T-helper 2 cell treated with Interferon-gamma antibody and Interleukin-4, amounts not matched to agents 100 ng/mL and 5 ng/mL, for 36 hours (primary cell): ENCODE data around the gene FXYD6. TPM values are rescaled to one million over a fixed set of nuclear protein-coding genes. Genes with fewer than 3 reads are reported as not detected.
"Not testable (repeated sequence)": the region's sequence is repeated elsewhere in the genome, so short reads cannot be mapped to it uniquely, and the experiment has no call there.

Experiments used
- intact Hi-C: fragments of 100-400 bp; cut with micrococcal nuclease; formaldehyde crosslinking; loops from one replicate; pipeline ENCODE4 v1.15.1; 2023
- total RNA-seq: library from RNA; stranded (reverse); gene quantifications from 2 replicates; pipeline ENCODE4 v1.2.3, GENCODE V29; 2022

FXYD6 gene, protein sequence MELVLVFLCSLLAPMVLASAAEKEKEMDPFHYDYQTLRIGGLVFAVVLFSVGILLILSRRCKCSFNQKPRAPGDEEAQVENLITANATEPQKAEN
- total RNA-seq, result not detected in 2 replicates

- intact Hi-C loops, result no loop called here
Observed at GRCh38 chr11:117876341-117877119, at the start of gene FXYD6. Gene FXYD6 (minus strand): TSS chr11:117876658. CDS start chr11:117842776, 33,882 bp downstream.

DNA sequence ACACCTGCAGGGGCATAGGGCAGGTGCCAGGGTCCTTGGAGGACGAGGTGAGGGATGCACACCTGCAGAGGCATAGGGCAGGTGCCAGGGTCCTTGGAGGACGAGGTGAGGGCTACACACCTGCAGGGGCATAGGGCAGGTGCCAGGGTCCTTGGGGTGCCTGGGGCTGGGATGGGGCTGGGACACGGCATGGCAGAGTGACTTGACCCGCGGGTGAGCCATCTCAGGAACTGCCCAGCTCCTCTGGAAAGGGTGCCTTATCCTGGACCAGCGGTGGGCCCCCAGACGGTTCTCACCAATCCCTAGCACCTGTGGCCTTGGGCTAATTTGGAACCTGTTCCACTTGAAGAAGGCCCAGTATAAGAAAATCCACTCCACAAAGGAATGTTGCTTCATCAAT, 49.7 kb upstream of the FXYD6 start:
- intact Hi-C loops, result not testable (repeated sequence)

DNA sequence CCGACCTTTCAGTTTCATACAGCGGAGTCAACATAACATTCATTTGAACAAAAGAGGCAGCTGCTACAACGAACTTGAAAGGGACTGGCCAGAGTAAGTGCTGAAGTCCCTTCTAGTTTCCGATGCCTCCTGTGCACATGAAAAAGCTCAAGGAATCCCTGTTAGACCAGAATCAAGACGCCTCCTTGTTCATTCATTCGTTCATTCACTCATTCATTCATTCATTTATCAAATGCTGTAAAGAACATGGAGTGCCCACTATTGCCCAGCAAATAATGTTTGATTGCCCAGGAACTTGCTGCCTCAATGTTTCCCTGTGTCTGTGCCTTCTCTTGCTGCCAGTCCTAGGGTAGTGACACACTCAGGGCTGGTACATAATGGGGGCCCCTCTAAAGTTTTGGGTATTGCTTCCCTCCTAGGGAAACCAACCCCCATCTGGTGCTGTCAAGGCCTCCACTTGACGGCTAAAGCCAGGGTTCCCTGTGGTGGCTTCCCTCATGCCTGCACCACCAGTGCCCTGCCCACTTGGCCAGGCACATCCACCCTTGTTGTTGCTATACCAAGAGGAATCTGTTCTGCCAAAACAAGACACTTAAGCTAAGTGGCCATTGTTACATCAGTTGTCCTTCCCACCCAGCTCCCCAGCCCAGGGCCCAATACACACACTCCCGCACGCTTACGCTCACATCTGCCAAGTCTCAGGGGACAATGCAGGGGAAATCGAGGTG, 48.9 kb upstream of the FXYD6 start:
- intact Hi-C loops, result no loop called here

DNA sequence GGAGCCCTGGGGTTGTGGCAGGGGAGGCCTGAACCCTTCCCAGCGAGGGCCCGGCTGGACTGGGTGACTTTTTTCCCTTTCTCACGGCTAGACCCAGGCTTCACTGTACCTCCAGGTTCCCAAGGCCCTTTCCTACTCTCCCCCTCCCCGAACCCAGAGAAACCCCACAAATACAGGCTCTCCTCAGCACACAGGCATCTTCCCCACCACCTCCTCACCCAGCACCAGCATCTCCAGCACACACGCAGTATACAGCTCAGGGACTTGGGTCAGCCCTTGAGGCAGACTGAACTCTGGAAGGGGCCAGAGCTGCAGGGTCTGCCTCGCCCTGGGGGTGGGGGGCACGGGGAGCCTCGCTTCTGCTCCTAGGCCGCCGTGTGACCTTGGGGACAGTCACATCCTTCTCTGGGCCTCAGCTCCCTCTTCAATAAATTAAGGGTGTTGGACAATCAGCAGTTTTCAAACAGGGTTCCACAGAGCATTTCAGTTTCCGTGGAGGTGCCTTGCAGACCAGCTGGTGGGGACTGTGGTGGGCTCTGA, 48.2 kb upstream of the FXYD6 start:
- intact Hi-C loops, result no loop called here

- intact Hi-C loops, result no loop called here
Observed at GRCh38 chr11:117923773-117924172, 47.3 kb upstream of the FXYD6 start.

DNA sequence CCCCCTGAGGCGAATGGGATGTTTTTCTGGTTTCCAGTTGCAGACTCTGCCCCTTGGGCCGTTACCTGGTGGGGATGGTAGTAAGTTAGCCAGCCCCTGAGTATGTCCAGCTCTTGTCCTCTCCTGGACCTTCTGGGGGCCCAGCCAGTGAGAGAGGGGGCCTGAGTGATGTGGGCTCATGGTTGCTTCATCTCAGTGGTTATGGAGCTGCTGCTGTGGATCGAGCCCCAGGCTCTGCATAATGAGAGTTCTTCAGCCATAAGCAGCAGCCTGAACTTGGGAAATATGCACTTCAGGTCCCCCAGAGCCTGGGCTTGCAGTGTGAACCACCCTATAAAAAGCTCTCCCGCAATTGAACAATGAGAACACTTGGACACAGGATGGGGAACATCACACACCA, 46.8 kb upstream of the FXYD6 start:
- intact Hi-C loops, result no loop called here

DNA sequence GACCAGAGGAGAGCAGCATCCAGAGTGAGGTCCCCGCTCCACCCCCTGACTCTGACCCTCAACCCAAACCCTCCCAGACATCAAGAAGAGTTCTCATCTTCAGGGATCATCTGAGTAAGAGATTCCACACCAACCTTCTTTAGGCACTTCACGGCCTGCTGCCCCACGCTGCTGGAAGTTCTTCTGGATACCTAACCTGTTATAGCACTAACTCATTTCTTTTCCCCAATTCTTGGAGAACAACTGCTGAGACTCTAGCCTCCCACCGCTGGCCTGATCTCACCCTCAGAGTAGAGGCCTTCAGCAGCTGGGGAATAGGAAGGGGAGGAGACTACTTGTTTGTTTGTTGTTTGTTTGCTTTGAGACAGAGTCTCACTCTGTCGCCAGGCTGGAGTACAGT, 45.4 kb upstream of the FXYD6 start:
- intact Hi-C loops, result no loop called here

DNA sequence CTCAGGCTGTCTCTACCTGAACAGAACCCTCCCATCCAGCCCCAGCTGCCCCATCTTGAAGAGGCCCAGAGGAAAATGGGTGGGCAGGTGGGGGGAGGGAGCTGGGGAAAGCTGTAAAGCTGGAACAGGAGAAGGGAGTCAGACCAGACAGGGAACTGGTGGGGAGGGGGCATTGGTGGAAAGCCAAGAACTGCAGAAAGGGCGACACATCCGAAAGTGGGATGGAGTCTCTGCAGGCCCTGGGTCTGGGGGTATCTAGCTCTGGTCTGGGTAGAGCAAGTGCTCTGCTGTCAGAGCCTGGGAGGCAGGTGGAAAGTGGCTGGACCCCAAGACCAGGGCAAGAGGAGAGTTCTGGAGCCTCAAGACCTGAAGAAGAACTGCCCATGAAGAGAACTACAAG, 45.0 kb upstream of the FXYD6 start:
- intact Hi-C loops, result no loop called here

GRCh38 chr11:117919781-117920221, 43.3 kb upstream of the FXYD6 start:
- intact Hi-C loops, result no loop called here

DNA sequence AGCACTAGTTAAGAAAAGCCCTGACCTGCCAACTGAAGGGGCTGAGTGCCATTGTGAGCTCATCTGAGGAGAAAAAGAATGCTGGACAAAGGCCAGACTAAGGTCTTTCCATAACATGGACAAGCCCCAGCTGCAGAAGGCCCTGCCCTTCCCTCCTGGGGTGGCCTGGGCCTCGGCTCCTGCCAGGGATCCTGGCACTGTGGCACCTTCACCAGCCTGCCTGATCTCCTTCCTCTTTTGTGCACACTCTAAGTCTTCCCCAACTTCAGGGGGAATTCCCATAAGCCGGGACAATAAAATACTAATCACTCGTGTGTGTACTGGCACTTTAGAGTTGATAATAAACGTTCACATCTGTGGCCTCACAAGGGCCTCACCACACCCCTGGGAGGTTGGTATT, 42.9 kb upstream of the FXYD6 start:
- intact Hi-C loops, result no loop called here

DNA sequence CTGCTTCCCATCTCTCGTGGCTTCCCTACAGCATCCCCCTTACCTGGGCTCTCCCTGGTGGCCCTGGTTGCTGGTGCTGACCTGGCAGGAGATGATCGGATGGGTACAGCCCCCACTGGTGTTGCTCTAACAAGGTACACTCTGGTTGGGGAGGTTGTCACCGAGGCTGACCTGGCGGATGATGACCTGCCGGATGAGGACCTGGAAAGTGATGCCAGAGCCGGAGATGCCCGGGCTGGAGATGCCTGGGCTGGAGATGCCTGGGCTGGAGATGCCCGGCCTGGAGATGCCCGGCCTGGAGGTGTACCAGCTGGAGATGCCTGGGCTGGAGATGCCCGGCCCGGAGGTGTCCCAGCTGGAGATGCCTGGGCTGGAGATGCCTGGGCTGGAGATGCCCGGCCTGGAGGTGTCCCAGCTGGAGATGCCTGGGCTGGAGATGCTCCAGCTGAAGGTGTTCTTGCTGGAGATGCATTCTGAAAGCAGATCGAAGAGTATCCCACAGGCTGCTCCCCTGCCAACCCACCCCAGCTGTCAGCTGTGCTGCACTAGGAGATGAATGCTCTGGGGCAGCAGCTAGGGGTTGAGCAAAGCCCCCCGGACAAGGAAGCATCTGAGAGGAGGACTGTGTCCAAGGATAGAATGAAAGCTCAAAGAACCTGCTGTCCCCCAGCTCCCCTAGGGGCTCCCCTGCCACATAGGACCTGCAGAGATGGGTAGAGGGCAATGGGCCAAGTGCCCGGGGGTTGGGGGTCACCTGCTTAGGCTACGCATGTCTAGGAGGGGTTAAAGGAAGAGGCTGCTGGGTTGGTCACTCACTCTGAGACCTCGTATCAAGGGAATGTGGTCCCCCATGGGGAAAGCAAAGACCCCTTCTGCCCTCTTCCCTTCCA, 42.2 kb upstream of the FXYD6 start:
- intact Hi-C loops, result no loop called here

- intact Hi-C loops, result no loop called here
Observed at GRCh38 chr11:117917591-117918151, 41.2 kb upstream of the FXYD6 start.

DNA sequence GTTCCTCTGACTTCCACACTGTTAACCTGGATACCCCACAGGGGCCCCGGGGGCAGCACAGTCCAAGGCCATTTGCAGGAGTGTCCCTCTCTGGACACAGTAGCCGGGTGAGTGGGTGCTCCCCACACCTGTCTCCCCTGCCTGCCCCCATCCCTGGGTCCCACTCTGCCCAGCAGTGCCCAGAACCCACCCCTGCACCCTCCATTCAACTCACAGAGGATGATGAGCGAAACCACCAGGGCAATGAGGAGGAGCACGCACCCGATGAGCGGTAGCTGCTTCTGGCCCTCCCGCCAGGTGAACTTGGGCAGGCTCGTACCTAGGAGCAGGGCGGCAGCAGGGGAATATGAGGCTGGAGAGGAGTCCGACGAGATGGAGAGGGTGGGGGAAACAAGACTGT, 40.5 kb upstream of the FXYD6 start:
- intact Hi-C loops, result no loop called here

DNA sequence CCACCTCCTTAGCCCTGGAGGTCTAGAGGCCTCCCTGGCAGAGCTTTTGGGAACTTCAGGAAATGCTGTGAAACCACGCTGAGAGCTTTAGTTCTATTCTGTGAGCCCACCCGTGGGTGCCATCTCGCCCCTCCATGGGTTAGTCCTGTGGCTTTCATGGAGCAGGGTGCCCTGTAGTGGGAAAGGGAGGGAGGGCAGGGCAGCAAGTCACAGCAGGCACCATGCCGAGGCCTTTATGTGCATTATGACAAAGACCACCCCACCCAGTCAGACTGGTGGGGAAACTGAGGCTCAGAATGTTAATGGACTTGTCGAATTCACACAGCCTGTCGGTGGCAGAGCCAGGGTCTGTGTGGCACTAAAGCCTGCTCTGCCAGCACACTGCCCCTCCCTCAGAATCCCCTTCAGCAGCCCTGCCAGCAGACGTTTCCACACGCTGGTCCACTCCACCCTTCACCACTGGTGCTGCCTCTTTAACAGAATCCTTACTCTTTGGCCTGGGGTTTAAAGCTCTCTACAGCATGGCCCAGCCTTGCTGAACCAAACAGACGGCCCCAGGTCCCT, 39.3 kb upstream of the FXYD6 start:
- intact Hi-C loops, result no loop called here

DNA sequence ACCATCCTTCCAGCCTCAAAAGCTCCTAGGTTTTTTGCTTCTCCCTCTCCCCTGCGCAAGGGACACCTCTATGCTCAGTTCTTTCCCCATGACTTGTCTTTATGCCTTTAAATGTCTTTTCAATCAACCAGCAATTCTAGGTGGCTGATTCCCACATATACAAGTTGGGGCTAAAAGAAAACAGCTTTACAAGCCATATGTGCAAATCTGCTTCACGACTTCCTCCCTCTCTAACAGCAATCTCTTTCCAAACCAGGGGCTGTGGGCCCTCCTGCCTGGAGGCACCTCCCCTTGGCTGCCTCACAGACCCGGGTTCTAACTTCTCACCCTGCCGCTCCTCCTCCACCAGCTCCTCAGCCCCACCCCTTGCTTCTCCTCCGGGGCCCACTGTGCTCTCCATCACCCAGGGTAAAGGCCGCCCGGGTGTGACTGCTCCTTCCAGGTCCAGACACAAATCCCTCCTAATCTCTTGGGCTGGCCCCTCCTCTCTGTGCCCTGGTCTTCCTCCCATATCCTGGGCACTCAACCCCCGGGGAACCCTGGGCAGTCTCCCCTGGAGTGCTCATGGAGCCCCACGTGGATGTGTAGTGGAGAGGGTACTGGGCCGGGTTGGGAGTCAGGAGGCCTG, 38.6 kb upstream of the FXYD6 start:
- intact Hi-C loops, result no loop called here

DNA sequence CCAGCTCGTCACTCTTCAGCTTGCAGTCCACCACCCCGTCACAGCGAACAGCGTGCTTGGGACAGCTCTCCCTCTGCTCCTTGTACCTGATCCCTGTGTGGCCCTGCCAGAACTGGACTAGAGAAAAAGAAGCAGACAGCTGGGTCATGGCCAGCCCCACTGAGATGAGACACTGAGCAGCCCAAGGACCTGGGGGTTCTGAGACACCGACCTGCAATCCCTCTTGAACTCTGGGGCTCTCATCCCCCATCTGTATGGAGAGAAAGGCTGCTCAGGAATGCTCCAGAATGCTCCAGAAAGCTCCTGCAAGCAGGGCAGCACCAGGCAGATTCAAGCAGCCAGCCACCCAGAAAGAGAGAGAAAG, 37.9 kb upstream of the FXYD6 start:
- intact Hi-C loops, result no loop called here

- intact Hi-C loops, result no loop called here
Observed at GRCh38 chr11:117913736-117914397, 37.4 kb upstream of the FXYD6 start.

DNA sequence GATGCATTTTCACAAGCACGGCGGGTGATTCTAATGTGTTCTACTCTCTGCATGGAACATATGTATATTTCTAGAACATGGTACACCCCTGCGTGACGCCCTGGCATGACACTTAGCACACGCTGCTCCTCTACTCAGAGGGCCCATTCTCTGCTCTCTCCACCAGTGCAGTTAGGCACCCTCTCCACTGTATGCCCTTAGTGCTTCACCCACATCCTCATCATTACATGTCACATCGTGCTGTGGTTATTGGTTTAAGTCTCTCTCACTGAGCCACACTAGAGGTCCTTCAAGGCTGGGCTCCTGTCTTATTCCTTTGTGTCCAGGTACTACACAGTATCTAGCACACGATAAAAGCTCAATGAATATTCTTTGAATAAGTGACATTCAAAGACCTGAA, 36.0 kb upstream of the FXYD6 start:
- intact Hi-C loops, result no loop called here

- intact Hi-C loops, result no loop called here
Observed at GRCh38 chr11:117911694-117912093, 35.2 kb upstream of the FXYD6 start.
